Measurements from ENCODE around the gene MYOM3. TPM values are rescaled to one million over a fixed set of nuclear protein-coding genes. Genes with fewer than 3 reads are reported as not detected.

The MYOM3 gene
- total and polyA plus RNA-seq, 2 of the 13 experiments (the other 11 are each of a cell fraction or from before 2014, with no cell fraction given), result 5.8 to 15.3 TPM

DNA sequence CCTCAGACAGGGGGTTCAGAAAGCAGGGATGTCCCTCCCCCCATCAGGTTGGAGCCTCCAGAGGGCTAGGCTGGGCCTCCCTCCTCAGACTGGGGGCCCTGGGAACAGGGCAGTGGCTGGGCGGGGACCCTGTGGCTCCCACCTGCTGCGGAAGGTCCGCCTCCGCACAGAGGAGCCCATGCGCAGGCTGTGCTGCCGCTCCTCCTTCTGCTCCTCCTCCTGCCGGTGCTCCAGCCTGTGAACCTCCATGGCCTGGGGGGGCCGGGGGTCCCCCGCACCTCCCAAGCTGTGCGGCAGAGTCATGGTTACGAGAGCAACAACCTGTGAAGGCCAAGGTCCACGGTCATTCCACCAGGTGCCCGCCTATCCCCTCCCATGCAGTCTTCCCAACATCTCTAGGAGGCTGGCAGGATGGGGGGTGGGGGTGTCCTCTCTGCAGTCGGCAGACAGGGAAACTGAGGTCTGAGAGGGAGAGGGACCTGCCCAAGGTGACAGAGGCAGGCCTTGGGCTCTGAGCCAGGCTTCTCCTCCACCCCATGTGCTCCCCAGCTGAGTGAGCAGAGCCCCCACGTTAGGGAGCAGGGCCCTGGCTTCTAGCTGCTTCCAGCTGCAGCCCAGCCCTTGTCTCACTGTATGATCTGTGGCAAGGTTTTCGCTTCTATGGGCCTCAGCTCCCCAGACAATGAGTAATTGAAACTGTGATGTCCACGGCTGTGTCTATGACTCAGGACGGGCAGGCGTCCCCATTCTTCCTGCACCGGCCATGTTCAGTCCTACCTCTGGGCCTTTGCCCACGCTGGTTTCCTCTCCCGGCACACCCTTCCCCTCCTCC lies 3.4 kb downstream of the MYOM3 start (continued):
- no peak for TF ChIP-seq KLF13 (CRISPR knock-in tag; IDR thresholded peaks at IDR 0.05)
- TF ChIP-seq JUN (CRISPR knock-in tag; IDR thresholded peaks at IDR 0.05), result no peak
- peak; percentile 76 for TF ChIP-seq GABPB1 (CRISPR knock-in tag; IDR thresholded peaks at IDR 0.05)
- peak; percentile 36; the same call in 1 of the 2 replicates for TF ChIP-seq HMG20A (CRISPR knock-in tag; IDR thresholded peaks at IDR 0.05; ENCODE audit: borderline replicate concordance)
- TF ChIP-seq, protein P1, sequence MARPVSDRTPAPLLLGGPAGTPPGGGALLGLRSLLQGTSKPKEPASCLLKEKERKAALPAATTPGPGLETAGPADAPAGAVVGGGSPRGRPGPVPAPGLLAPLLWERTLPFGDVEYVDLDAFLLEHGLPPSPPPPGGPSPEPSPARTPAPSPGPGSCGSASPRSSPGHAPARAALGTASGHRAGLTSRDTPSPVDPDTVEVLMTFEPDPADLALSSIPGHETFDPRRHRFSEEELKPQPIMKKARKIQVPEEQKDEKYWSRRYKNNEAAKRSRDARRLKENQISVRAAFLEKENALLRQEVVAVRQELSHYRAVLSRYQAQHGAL (CRISPR knock-in tag; IDR thresholded peaks at IDR 0.05; ENCODE audit: not compliant biosample characterization), result no peak
- TF ChIP-seq, protein P2, sequence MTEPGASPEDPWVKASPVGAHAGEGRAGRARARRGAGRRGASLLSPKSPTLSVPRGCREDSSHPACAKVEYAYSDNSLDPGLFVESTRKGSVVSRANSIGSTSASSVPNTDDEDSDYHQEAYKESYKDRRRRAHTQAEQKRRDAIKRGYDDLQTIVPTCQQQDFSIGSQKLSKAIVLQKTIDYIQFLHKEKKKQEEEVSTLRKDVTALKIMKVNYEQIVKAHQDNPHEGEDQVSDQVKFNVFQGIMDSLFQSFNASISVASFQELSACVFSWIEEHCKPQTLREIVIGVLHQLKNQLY (CRISPR knock-in tag; IDR thresholded peaks at IDR 0.05), result 0 out of 2 replicates have a peak, but pooled peaks have one; percentile 34
- no peak for TF ChIP-seq MATR3 (CRISPR knock-in tag; IDR thresholded peaks at IDR 0.05)
- no peak for TF ChIP-seq TOPORS (CRISPR knock-in tag; IDR thresholded peaks at IDR 0.05)
- TF ChIP-seq TSC22D2 (CRISPR knock-in tag; IDR thresholded peaks at IDR 0.05; ENCODE audit: borderline replicate concordance), result 0 out of 2 replicates have a peak, but pooled peaks have one; percentile 55
- TF ChIP-seq TRIM24 (CRISPR knock-in tag; IDR thresholded peaks at IDR 0.05), result no peak
- no peak for TF ChIP-seq CCAR2 (optimal IDR thresholded peaks at IDR 0.05; ENCODE audit: low read depth, low read length)
- no peak for TF ChIP-seq HOXD1 (CRISPR knock-in tag; IDR thresholded peaks at IDR 0.05)
- peak; percentile 20; the same call in 1 of the 3 replicates for TF ChIP-seq MXI1 (IDR thresholded peaks at IDR 0.05; ENCODE audit: borderline replicate concordance, low read depth, low read length)
- peak; percentile 85 for TF ChIP-seq GATAD2A (CRISPR knock-in tag; IDR thresholded peaks at IDR 0.05)
- TF ChIP-seq SIX1 (CRISPR knock-in tag; IDR thresholded peaks at IDR 0.05; ENCODE audit: borderline replicate concordance), result no peak
- TF ChIP-seq DR1 (CRISPR knock-in tag; IDR thresholded peaks at IDR 0.05), result no peak
- peak; percentile 37 for TF ChIP-seq HIVEP1 (CRISPR knock-in tag; IDR thresholded peaks at IDR 0.05)
- peak; percentile 64 for TF ChIP-seq HNRNPLL (IDR thresholded peaks at IDR 0.05; ENCODE audit: low read depth, low read length, poor library complexity, severe bottlenecking)
- no peak for TF ChIP-seq CEBPB (IDR thresholded peaks at IDR 0.05; ENCODE audit: borderline replicate concordance, low read depth, low read length)
- TF ChIP-seq, protein P3, sequence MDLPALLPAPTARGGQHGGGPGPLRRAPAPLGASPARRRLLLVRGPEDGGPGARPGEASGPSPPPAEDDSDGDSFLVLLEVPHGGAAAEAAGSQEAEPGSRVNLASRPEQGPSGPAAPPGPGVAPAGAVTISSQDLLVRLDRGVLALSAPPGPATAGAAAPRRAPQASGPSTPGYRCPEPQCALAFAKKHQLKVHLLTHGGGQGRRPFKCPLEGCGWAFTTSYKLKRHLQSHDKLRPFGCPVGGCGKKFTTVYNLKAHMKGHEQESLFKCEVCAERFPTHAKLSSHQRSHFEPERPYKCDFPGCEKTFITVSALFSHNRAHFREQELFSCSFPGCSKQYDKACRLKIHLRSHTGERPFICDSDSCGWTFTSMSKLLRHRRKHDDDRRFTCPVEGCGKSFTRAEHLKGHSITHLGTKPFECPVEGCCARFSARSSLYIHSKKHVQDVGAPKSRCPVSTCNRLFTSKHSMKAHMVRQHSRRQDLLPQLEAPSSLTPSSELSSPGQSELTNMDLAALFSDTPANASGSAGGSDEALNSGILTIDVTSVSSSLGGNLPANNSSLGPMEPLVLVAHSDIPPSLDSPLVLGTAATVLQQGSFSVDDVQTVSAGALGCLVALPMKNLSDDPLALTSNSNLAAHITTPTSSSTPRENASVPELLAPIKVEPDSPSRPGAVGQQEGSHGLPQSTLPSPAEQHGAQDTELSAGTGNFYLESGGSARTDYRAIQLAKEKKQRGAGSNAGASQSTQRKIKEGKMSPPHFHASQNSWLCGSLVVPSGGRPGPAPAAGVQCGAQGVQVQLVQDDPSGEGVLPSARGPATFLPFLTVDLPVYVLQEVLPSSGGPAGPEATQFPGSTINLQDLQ (CRISPR knock-in tag; IDR thresholded peaks at IDR 0.05), result no peak; the same call in 1 of the 2 replicates
- no peak for TF ChIP-seq NFE2L1 (CRISPR knock-in tag; IDR thresholded peaks at IDR 0.05; ENCODE audit: borderline replicate concordance)
- TF ChIP-seq ZNF143 (CRISPR knock-in tag; IDR thresholded peaks at IDR 0.05), result no peak
- TF ChIP-seq RFX5 (IDR thresholded peaks at IDR 0.05; ENCODE audit: low read depth, low read length), result no peak
- TF ChIP-seq KMT2A (CRISPR knock-in tag; IDR thresholded peaks at IDR 0.05), result peak; percentile 37; the same call in 1 of the 2 replicates
- TF ChIP-seq ZNF605 (CRISPR knock-in tag; IDR thresholded peaks at IDR 0.05), result peak; percentile 44
- TF ChIP-seq IKZF1 (IDR thresholded peaks at IDR 0.05), result no peak
- TF ChIP-seq ZNF224 (CRISPR knock-in tag; IDR thresholded peaks at IDR 0.05), result no peak
- no peak for TF ChIP-seq REL (CRISPR knock-in tag; conservative IDR thresholded peaks at IDR 0.05)
- TF ChIP-seq PAF1 (CRISPR knock-in tag; IDR thresholded peaks at IDR 0.05), result no peak
- no peak for TF ChIP-seq POGZ (CRISPR knock-in tag; IDR thresholded peaks at IDR 0.05)

Measured in HepG2 (cell line).